ENCODE data around the gene CAPZB.

Gene CAPZB

DNA sequence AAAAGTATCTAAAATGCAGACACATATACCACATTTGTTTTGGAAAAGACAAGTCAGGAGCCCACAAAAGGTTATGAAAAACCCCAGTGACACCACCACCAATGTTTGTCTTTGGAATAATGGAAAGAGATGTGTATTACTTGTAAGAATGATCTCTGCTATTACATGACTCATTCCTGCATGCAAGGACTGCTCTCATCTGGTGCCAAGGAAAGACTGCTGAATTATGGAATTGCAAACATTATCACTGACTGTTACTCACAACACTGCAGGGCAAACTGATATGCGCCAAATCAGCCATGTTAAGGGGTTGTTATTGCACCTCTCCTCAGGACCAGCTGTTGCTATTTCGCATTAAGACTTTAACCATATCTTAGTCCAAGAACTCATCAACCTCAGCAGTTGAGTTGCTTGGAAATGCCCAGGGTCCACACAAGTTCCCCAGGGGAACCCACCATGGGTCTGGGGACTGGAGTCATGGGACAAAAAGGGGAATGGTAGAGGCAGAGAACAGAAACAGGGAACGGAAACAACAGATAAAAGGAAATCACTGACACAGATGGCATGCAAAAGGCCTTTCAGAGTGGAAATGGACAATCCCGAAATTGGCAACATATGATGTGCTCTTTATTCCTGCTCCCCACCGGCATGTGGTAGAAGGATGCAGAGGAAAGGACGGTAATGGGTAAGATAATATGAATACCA, 34.4 kb downstream of the CAPZB start:
- Histone ChIP-seq H3K4me3 (ENCODE audit: low read length, poor library complexity, severe bottlenecking) (no peak overlapping the region), H3K4me1 (ENCODE audit: insufficient read depth, low read length, poor library complexity, severe bottlenecking) (no peaks in the 10 kb centered on the region), H4K20me1 (ENCODE audit: insufficient read depth, low read length, poor library complexity, severe bottlenecking) (peaks cover 86% of the 10 kb centered on the region), H3F3A (ENCODE audit: low read depth) (no peaks in the 10 kb centered on the region), H3K9me3 (ENCODE audit: insufficient read depth, low read depth, low read length) (no peaks in the 10 kb centered on the region), H3K9me2 (replicated peaks; ENCODE audit: low read depth, low read length) (no peaks in the 10 kb centered on the region), H3K9ac (ENCODE audit: low read depth, low read length, poor library complexity, severe bottlenecking) (no peak overlapping the region), H3K27me3 (ENCODE audit: insufficient read depth, low read length, poor library complexity, severe bottlenecking) (no peaks in the 10 kb centered on the region), H3K36me3 (ENCODE audit: insufficient read depth, low read length) (peaks cover 20% of the 10 kb centered on the region; the same call in 1 of the 2 replicates), H3K79me2 (ENCODE audit: insufficient read depth, low read length) (peaks cover 98% of the 10 kb centered on the region), H2AFZ (ENCODE audit: low read length) (no peak overlapping the region), H3K4me2 (ENCODE audit: low read depth, low read length, poor library complexity, severe bottlenecking) (no peak overlapping the region)
- TF ChIP-seq, protein P1, sequence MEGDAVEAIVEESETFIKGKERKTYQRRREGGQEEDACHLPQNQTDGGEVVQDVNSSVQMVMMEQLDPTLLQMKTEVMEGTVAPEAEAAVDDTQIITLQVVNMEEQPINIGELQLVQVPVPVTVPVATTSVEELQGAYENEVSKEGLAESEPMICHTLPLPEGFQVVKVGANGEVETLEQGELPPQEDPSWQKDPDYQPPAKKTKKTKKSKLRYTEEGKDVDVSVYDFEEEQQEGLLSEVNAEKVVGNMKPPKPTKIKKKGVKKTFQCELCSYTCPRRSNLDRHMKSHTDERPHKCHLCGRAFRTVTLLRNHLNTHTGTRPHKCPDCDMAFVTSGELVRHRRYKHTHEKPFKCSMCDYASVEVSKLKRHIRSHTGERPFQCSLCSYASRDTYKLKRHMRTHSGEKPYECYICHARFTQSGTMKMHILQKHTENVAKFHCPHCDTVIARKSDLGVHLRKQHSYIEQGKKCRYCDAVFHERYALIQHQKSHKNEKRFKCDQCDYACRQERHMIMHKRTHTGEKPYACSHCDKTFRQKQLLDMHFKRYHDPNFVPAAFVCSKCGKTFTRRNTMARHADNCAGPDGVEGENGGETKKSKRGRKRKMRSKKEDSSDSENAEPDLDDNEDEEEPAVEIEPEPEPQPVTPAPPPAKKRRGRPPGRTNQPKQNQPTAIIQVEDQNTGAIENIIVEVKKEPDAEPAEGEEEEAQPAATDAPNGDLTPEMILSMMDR (conservative IDR thresholded peaks at IDR 0.05; ENCODE audit: low read length) = no peak
- no peak for TF ChIP-seq EZH2phosphoT487 (IDR thresholded peaks at IDR 0.05; ENCODE audit: borderline replicate concordance)

DNA sequence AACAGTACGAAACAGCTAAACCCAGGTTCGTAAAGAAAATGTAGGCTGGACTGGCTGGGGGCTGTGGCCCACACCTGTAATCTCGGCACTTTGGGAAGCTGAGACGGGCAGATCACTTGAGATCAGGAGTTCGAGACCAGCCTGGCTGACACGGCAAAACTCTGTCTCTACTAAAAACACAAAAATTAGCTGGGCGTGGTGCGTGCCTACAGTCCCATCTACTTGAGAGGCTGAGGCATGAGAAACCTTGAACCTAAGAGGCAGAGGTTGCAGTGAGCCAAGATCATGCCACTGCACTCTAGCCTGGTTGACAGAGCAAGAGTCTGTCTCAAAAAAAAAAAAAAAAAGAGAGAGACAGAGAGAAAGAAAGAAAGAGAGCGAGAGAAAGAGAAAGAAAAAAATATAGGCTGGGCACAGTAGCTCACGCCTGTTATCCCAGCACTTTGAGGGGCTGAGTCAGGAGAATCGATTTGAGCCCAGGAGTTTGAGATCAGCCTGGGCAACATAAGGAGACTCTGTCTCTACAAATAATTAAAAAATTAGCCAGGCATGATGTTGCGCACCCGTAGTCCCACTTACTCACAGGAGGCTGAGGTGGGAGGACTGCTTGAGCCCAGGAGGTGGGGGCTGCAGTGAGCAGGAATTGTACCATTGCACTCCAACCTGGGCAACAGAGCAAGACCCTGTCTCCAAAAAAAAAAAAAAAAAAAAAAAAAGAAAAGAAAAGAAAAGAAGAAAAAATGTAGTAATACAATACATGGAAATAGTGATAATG, 35.7 kb downstream of the CAPZB start:
- peaks cover 98% of the 10 kb centered on the region for H3K79me2 ChIP-seq (ENCODE audit: insufficient read depth, low read length)
- no peaks in the 10 kb centered on the region for H3K9me3 ChIP-seq (ENCODE audit: insufficient read depth, low read depth, low read length)
- H3K9ac ChIP-seq (ENCODE audit: low read depth, low read length, poor library complexity, severe bottlenecking) = no peak overlapping the region
- no peaks in the 10 kb centered on the region for H3K27me3 ChIP-seq (ENCODE audit: insufficient read depth, low read length, poor library complexity, severe bottlenecking)
- TF ChIP-seq, protein P1 (conservative IDR thresholded peaks at IDR 0.05; ENCODE audit: low read length) = no peak
- TF ChIP-seq EZH2phosphoT487 (IDR thresholded peaks at IDR 0.05; ENCODE audit: borderline replicate concordance) = no peak
- peaks cover 82% of the 10 kb centered on the region for H4K20me1 ChIP-seq (ENCODE audit: insufficient read depth, low read length, poor library complexity, severe bottlenecking)
- peaks cover 20% of the 10 kb centered on the region; the same call in 1 of the 2 replicates for H3K36me3 ChIP-seq (ENCODE audit: insufficient read depth, low read length)
- H3K4me2 ChIP-seq (ENCODE audit: low read depth, low read length, poor library complexity, severe bottlenecking) = no peak overlapping the region
- H3K4me1 ChIP-seq (ENCODE audit: insufficient read depth, low read length, poor library complexity, severe bottlenecking) = no peaks in the 10 kb centered on the region
- no peak overlapping the region for H2AFZ ChIP-seq (ENCODE audit: low read length)
- no peaks in the 10 kb centered on the region for H3F3A ChIP-seq (ENCODE audit: low read depth)
- no peaks in the 10 kb centered on the region for H3K9me2 ChIP-seq (replicated peaks; ENCODE audit: low read depth, low read length)
- H3K4me3 ChIP-seq (ENCODE audit: low read length, poor library complexity, severe bottlenecking) = no peak overlapping the region

DNA sequence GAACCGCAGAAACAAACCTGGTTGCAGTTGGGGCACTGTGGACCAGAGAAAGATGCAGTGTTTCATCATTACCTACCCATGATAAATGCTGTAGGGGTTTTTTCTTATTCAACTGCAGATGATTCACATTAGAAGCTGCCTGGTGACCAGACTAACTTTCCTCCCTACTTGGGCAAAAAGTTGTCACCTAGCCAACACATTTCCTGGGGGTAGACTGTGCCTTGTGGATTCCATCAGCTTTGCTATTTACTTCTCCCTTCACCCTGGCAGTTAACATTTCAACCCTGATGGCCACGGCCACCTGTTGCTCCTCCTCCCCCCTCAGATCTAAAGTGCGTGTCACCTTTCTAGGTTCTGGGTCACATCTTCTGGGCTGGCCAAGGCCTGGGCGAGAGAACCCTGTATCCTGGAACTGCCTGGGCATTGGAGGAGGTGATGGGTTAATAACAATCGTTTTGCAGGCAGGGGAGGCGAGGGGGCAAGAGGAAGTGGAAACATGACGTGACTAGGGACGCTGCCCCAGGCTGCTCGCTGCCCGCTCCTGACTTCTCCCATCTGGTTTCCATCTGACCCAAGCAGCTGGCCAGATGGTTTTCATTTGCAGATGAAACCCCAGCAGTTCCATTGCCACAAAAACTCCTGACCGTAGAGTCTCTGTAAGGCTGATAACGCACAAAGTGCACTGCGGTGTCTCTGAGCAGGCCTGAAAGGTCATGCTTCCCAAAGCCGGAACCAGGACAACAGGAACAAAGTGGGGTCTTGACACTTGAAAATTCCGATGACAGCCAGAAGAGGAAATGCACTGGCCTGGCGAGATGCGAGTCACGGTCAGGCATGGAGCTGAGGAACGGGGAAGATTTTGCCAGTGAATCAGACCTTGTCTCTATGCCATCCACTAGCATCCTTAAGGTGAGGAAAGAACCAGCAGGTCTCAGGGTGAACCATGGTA, 36.6 kb downstream of the CAPZB start:
- Histone ChIP-seq H3K79me2 (ENCODE audit: insufficient read depth, low read length) (peaks cover 98% of the 10 kb centered on the region), H3K9me3 (ENCODE audit: insufficient read depth, low read depth, low read length) (no peaks in the 10 kb centered on the region), H3F3A (ENCODE audit: low read depth) (no peaks in the 10 kb centered on the region), H3K4me3 (ENCODE audit: low read length, poor library complexity, severe bottlenecking) (no peak overlapping the region), H4K20me1 (ENCODE audit: insufficient read depth, low read length, poor library complexity, severe bottlenecking) (peaks cover 82% of the 10 kb centered on the region), H2AFZ (ENCODE audit: low read length) (no peak overlapping the region), H3K36me3 (ENCODE audit: insufficient read depth, low read length) (peaks cover 20% of the 10 kb centered on the region; the same call in 1 of the 2 replicates), H3K9ac (ENCODE audit: low read depth, low read length, poor library complexity, severe bottlenecking) (no peak overlapping the region), H3K27me3 (ENCODE audit: insufficient read depth, low read length, poor library complexity, severe bottlenecking) (no peaks in the 10 kb centered on the region), H3K9me2 (replicated peaks; ENCODE audit: low read depth, low read length) (no peaks in the 10 kb centered on the region), H3K4me1 (ENCODE audit: insufficient read depth, low read length, poor library complexity, severe bottlenecking) (no peaks in the 10 kb centered on the region), H3K4me2 (ENCODE audit: low read depth, low read length, poor library complexity, severe bottlenecking) (no peak overlapping the region)
- no peak for TF ChIP-seq EZH2phosphoT487 (IDR thresholded peaks at IDR 0.05; ENCODE audit: borderline replicate concordance)
- TF ChIP-seq, protein P1 (conservative IDR thresholded peaks at IDR 0.05; ENCODE audit: low read length) = no peak

All from Loucy (cell line).